Embryonic facial prominence (tissue), 1 donor: ENCODE results near the gene HJV.
A peak's percentile ranks its signal among the peaks of the same experiment; 100 is the strongest.
"Not testable (repeated sequence)": the region's sequence is repeated elsewhere in the genome, so short reads cannot be mapped to it uniquely, and the experiment has no call there.

Experiments
- DNase-seq: peaks from one replicate; pipeline ENCODE4 v3.0.0-alpha.2; 2016; ENCODE audit errors: extremely low spot score

Gene HJV

GRCh38 chr1:146021622-146022402, at the start of gene HJV:
Gene HJV (minus strand): TSS chr1:146021735. CDS start chr1:146020231, 1,504 bp downstream.
- no peak for DNase-seq

DNA sequence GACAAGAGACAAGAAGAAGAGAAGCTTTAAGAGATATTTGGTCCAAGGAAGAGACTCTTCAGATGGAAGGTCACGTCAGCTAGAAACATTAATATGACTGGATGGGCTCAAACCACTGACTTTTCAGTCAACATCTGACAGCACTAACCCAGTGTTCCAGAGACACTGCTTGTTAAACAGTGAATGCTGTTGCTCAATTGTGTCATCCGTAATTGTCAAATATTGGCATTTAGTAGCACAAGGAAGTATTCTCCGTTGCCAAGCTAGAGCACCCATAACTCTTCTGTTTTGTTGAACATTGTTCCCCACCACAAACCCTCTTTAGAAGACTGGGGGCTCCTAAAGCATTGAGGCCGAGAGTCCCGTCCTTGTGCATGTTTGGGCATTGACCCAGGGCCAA, 37.6 kb upstream of the HJV start:
- DNase-seq: not testable (repeated sequence)

- DNase-seq: peak; percentile 89
Observed at GRCh38 chr1:146051852-146052676, 30.5 kb upstream of the HJV start.

- no peak for DNase-seq
Observed at GRCh38 chr1:146051452-146051851, 29.9 kb upstream of the HJV start.

DNA sequence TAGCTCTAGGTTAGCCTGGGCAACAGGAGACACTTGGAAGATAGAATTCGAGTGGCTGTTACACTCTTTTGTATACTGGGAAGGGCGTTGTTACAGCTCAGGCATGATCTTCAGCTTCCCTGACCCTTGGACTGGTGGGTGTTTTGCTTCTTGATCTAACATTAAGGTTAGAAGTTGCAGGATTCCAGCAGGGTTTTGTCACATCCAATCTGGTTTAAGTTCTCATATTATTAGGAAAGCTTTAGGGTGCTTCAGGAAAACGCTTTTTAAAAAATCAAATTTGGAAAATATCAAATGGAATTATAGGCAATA, 29.1 kb upstream of the HJV start:
- DNase-seq: not testable (repeated sequence)

DNA sequence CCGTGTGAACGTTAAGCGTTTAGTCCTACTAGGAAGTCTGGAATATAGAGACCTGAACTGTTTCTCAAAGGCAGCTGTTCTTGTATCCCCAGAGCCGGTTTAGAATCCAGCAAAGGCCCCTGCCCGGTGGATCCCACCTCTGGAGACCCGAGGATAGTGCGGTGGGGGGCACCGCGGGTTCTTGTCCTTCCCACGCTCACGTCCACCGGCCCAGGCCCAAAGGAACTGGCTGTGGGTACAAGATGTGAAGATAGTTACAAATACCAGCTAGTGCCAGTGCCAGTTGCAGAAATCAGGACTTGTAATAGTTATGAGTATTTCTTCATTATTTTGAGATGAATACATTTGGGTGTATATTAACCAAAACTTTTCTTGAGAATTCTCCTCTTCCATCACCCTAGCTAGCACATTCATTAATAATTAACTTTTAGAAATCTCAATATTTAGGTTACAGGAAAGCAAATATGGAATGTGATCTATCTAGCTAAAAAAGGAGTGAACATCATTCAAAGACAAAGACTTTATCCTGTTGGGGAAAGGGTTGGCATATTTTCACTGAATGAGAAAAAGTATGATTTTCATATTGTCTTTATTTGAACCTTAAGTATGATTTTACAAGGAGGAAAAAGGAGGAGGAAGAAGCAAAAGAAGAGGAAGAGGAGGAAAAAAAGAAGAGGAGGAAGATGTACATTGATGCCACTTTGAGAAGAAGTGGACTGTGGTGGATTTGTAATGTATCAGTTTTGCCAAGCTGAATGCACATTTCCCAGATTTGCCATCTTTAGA, 28.5 kb upstream of the HJV start:
- not testable (repeated sequence) for DNase-seq

GRCh38 chr1:146049436-146049835, 27.9 kb upstream of the HJV start:
- DNase-seq: no peak

DNA sequence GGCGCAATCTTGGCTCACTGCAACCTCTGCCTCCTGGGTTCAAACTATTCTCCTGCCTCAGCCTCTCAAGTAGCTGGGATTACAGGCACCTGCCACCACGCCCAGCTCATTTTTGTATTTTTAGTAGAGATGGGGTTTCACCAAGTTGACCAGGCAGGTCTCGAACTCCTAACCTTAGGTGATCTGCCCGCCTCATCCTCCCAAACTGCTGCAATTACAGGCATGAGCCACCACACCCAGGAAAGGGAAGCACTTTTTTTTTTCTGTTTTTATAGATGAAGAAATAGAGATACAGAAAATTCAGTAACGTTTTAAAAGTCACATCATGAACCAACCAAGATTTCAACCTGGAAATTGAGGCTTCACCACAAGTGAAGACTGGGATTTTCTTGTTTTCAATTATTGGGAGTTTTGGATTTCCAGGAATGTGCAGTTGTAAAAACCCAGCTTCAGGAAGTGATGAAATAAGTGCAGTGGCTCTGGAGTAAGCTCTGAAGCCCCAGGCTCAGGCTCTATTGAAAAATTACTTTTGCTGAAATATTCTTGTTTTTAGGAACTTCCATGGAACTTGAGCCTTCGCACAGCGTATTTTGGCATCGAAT, 27.1 kb upstream of the HJV start:
- DNase-seq: not testable (repeated sequence)

- DNase-seq: no peak
Observed at GRCh38 chr1:146046664-146047063, 25.1 kb upstream of the HJV start.

GRCh38 chr1:146039844-146040194, 18.3 kb upstream of the HJV start:
- no peak for DNase-seq

- DNase-seq: peak; percentile 80
Observed at GRCh38 chr1:146036965-146037646, 15.6 kb upstream of the HJV start.

DNA sequence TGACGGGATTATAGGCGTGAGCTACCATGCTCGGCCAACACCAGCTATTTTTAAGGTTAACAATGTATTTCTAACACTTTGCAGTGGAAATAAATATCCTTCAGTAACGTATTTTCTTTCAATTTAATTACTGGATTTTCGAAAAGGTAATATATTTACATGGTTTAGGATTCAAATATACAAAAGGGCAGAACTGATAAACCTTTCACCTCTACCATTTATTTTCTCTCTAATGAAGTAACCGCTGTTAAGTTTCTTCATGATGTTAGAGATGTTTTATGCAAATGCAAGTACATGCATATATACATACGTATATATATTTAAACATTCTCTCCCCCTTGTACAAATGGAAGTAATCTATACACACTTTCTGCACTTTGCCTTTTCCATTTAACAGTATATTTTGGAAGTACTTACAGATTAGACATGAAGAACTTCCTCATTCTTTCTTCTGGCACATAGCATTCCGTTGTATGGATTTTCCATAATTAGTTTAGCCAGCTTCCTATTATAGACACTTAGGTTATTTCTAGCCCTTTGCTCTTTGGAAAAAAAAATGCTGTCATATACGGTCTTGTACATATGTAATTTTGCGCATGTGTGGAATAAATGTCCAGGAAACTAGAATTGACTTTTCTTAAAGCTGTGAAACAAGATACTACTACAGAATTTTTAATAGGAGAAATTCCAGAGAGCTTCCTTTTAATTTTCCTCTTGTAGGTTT, 14.9 kb upstream of the HJV start:
- no peak for DNase-seq

DNA sequence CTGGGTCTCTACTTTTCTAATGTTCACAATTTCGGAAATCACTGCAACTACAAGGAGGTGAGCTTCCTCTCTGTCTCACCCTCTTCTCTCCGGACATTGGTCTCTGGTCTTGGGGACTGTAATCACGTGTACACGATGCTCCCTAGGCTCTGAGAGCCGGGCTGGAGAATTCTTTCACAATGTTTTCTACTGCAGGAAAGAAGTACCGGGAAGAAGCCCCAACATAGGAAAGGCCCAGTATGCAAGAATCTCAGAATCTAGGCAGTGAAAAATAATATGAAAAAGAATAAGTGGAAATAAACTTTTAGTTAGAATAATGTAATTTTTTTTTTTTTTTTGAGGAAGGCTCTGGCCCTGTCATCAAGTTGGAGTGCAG, 13.5 kb upstream of the HJV start:
- no peak for DNase-seq

DNA sequence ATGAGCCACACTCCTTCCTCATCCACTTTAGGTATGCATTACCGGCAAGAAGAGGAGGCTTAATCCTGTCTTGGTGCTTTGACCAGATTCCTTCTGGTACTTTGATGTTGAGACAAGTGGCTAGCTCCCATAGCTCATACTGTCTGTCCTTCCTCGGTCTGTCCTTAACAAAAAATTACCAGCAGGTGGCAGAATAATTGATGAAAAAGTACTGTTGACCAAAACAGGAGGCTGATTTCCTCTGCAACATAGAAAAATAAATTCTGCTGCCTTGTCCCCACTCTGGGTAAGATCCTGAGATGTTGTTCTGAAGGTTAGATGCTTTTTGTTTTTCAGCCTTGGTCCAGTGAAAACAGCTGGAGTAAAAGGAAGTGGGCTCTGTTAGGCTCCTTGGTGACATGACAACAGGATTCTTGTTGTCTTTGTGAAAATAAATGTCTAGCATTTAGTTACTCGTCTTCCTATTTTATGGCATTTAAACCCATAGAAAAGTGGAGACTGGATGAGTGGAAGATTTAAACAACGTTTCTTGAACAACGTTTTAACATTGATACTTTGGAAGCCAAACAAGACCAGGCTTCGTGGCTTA, 11.2 kb upstream of the HJV start:
- DNase-seq: no peak

DNA sequence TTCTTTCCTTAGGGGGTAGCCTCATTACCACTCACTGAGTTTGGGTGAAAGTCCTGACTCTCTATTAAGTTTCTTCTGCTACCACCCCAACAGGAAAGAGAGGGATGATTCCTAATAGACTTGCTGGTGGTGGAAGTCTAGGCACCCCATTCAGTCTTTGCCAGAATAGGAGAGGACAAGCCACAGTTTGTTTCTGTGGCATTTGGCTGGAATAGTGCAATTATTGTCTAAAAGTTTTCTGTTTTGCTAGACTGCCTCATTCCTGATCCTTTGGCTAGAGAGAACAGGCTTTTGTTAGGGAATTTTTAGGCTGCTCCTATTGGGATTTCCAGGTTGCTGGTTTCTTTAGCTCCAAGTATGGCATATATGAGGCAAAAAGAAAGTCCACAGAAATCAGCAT, 9.9 kb upstream of the HJV start:
- DNase-seq: no peak

GRCh38 chr1:146029117-146029516, 7.6 kb upstream of the HJV start:
- no peak for DNase-seq

GRCh38 chr1:146026650-146027049, 5.1 kb upstream of the HJV start:
- not testable (repeated sequence) for DNase-seq

- not testable (repeated sequence) for DNase-seq
Observed at GRCh38 chr1:146025787-146026495, 4.4 kb upstream of the HJV start.

GRCh38 chr1:146022403-146023127, 1.0 kb upstream of the HJV start:
- DNase-seq: no peak
